Astrocyte (in vitro differentiated cells and primary cell): ENCODE measurements around the gene SEMA3A. TPM values are rescaled to one million over a fixed set of nuclear protein-coding genes. Genes with fewer than 3 reads are reported as not detected.

Source experiments
- DNase-seq: peaks from one replicate; pipeline ENCODE4 v3.0.0-alpha.2; 2010; ENCODE audit warnings: low read depth
- FAIRE-seq: peaks from 2 replicates; lab custom pipeline; 2011; peaks lifted over from hg19 to GRCh38; lab: Jason Lieb, UNC
- H2AFZ ChIP-seq: 2 replicates; pipeline ENCODE4 v1.6.0; 2012; ENCODE audit warnings: low read depth, low read length, inconsistent platforms
- H3K27ac ChIP-seq: 2 replicates; pipeline ENCODE4 v1.5.1; 2011; ENCODE audit warnings: low read depth, low read length, inconsistent platforms
- H3K27me3 ChIP-seq: 2 replicates; pipeline ENCODE4 v1.6.0; 2011; ENCODE audit warnings: low read length, inconsistent platforms; ENCODE audit not compliant: insufficient read depth
- H3K36me3 ChIP-seq: 2 replicates; pipeline ENCODE4 v1.5.1; 2011; ENCODE audit warnings: low read length, inconsistent platforms; ENCODE audit not compliant: insufficient read depth
- H3K4me1 ChIP-seq: 2 replicates; pipeline ENCODE4 v1.5.1; 2011; ENCODE audit warnings: low read length, inconsistent platforms; ENCODE audit not compliant: insufficient read depth
- H3K4me2 ChIP-seq: 2 replicates; pipeline ENCODE4 v1.6.0; 2012; ENCODE audit warnings: low read length, inconsistent platforms
- H3K4me3 ChIP-seq: 2 replicates; pipeline ENCODE4 v1.5.1; 2011; ENCODE audit warnings: low read depth, mild to moderate bottlenecking, low read length, inconsistent platforms; ENCODE audit not compliant: insufficient read depth
- H3K79me2 ChIP-seq: 2 replicates; pipeline ENCODE4 v1.6.0; 2012; ENCODE audit warnings: mild to moderate bottlenecking, low read length, inconsistent platforms; ENCODE audit not compliant: insufficient read depth
- H3K9ac ChIP-seq: 2 replicates; pipeline ENCODE4 v1.6.0; 2012; ENCODE audit warnings: mild to moderate bottlenecking, low read length, inconsistent platforms
- H3K9me3 ChIP-seq: 2 replicates; pipeline ENCODE4 v1.5.1; 2012; ENCODE audit warnings: low read depth, mild to moderate bottlenecking, low read length, inconsistent platforms; ENCODE audit not compliant: insufficient read depth
- H4K20me1 ChIP-seq: 2 replicates; pipeline ENCODE4 v1.6.0; 2012; ENCODE audit warnings: low read length, inconsistent platforms; ENCODE audit not compliant: insufficient read depth
- H3K27ac Mint-ChIP-seq: one replicate; pipeline ENCODE4 v1.8.0; 2021; ENCODE audit warnings: mild to moderate bottlenecking, mixed read lengths; ENCODE audit not compliant: unreplicated experiment
- H3K27me3 Mint-ChIP-seq: one replicate; pipeline ENCODE4 v1.8.0; 2021; ENCODE audit warnings: low read depth, mixed read lengths; ENCODE audit not compliant: unreplicated experiment
- H3K36me3 Mint-ChIP-seq: one replicate; pipeline ENCODE4 v1.8.0; 2021; ENCODE audit warnings: low read depth, mixed read lengths; ENCODE audit not compliant: unreplicated experiment
- H3K4me1 Mint-ChIP-seq: one replicate; pipeline ENCODE4 v1.8.0; 2021; ENCODE audit warnings: low read depth, mixed read lengths; ENCODE audit not compliant: unreplicated experiment
- H3K4me3 Mint-ChIP-seq: one replicate; pipeline ENCODE4 v1.8.0; 2021; ENCODE audit warnings: mild to moderate bottlenecking, moderate library complexity, mixed read lengths; ENCODE audit not compliant: unreplicated experiment
- H3K9me3 Mint-ChIP-seq: one replicate; pipeline ENCODE4 v1.8.0; 2021; ENCODE audit warnings: mild to moderate bottlenecking, mixed read lengths; ENCODE audit not compliant: unreplicated experiment
- EZH2 ChIP-seq: IDR thresholded peaks from 2 replicates; pipeline ENCODE4 v1.6.1; 2012; ENCODE audit warnings: mild to moderate bottlenecking, low read length, inconsistent platforms; ENCODE audit not compliant: insufficient read depth
- total RNA-seq: library from RNA; stranded (reverse); gene quantifications from 2 replicates; pipeline ENCODE4 v1.2.1, GENCODE V29; 2021
- TF ChIP-seq, protein P1 (sequence below): IDR thresholded peaks from 2 replicates; pipeline ENCODE4 v1.5.1; 2011; ENCODE audit warnings: low read depth, mild to moderate bottlenecking, inconsistent platforms, low read length, moderate library complexity; ENCODE audit not compliant: insufficient read depth

Gene SEMA3A
- total RNA-seq, 1 donor from 2014 or later, result 31.3 TPM

DNA sequence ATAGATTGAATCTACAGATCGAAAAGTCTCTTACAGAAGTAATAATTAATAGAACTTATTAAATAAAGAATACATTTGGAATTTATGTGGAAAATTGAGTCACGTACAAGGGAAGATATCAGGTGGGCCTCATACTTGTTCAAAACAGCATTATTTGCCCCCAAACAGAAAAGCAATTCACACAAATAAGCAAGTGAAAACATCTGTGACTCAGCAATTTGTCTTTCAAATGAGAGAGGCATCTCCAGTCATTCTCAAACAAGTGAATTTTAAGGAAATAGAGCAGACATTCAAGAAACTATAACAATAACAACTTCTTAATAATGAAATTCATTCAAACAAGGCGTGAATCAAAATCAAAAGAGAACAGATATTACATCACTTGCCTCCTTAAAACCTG lies 50.1 kb downstream of the SEMA3A start:
- H3K36me3 ChIP-seq, result no peaks in the 10 kb centered on the region
- peaks cover 4% of the 10 kb centered on the region for H3K4me1 ChIP-seq
- H3K27ac ChIP-seq, result no peak overlapping the region
- H4K20me1 ChIP-seq, result no peaks in the 10 kb centered on the region
- peaks cover 19% of the 10 kb centered on the region for H3K79me2 ChIP-seq
- no peak overlapping the region for H3K4me3 ChIP-seq
- H2AFZ ChIP-seq, result no peak overlapping the region
- no peak for FAIRE-seq
- H3K27me3 Mint-ChIP-seq, result no peaks in the 10 kb centered on the region
- H3K27me3 ChIP-seq, result no peaks in the 10 kb centered on the region
- H3K4me2 ChIP-seq, result no peak overlapping the region
- peak overlapping the region; percentile 70 for H3K27ac Mint-ChIP-seq
- no peaks in the 10 kb centered on the region for H3K9me3 Mint-ChIP-seq
- H3K9ac ChIP-seq, result no peak overlapping the region
- H3K4me1 Mint-ChIP-seq, result peaks cover 15% of the 10 kb centered on the region
- H3K36me3 Mint-ChIP-seq, result no peaks in the 10 kb centered on the region
- no peaks in the 10 kb centered on the region for H3K9me3 ChIP-seq
- DNase-seq, result no peak
- TF ChIP-seq, protein P1, sequence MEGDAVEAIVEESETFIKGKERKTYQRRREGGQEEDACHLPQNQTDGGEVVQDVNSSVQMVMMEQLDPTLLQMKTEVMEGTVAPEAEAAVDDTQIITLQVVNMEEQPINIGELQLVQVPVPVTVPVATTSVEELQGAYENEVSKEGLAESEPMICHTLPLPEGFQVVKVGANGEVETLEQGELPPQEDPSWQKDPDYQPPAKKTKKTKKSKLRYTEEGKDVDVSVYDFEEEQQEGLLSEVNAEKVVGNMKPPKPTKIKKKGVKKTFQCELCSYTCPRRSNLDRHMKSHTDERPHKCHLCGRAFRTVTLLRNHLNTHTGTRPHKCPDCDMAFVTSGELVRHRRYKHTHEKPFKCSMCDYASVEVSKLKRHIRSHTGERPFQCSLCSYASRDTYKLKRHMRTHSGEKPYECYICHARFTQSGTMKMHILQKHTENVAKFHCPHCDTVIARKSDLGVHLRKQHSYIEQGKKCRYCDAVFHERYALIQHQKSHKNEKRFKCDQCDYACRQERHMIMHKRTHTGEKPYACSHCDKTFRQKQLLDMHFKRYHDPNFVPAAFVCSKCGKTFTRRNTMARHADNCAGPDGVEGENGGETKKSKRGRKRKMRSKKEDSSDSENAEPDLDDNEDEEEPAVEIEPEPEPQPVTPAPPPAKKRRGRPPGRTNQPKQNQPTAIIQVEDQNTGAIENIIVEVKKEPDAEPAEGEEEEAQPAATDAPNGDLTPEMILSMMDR, result no peak
- TF ChIP-seq EZH2, result no peak
- H3K4me3 Mint-ChIP-seq, result no peak overlapping the region

- H2AFZ ChIP-seq, result no peak overlapping the region
- H3K9me3 ChIP-seq, result no peaks in the 10 kb centered on the region
- H3K4me1 ChIP-seq, result peaks cover 4% of the 10 kb centered on the region
- Mint-ChIP-seq H3K27ac (no peak overlapping the region), H3K9me3 (no peaks in the 10 kb centered on the region), H3K36me3 (no peaks in the 10 kb centered on the region), H3K27me3 (no peaks in the 10 kb centered on the region), H3K4me3 (no peak overlapping the region), H3K4me1 (peaks cover 17% of the 10 kb centered on the region)
- FAIRE-seq (peak; percentile 32), DNase-seq (no peak)
- TF ChIP-seq, protein P1, result no peak
- no peak for TF ChIP-seq EZH2
- H3K4me3 ChIP-seq, result no peak overlapping the region
- H3K27me3 ChIP-seq, result no peaks in the 10 kb centered on the region
- peaks cover 21% of the 10 kb centered on the region for H3K79me2 ChIP-seq
- no peak overlapping the region for H3K4me2 ChIP-seq
- no peaks in the 10 kb centered on the region for H3K36me3 ChIP-seq
- no peaks in the 10 kb centered on the region for H4K20me1 ChIP-seq
- H3K27ac ChIP-seq, result no peak overlapping the region
- no peak overlapping the region for H3K9ac ChIP-seq
Observed at GRCh38 chr7:84142726-84143125, 51.9 kb downstream of the SEMA3A start.

DNA sequence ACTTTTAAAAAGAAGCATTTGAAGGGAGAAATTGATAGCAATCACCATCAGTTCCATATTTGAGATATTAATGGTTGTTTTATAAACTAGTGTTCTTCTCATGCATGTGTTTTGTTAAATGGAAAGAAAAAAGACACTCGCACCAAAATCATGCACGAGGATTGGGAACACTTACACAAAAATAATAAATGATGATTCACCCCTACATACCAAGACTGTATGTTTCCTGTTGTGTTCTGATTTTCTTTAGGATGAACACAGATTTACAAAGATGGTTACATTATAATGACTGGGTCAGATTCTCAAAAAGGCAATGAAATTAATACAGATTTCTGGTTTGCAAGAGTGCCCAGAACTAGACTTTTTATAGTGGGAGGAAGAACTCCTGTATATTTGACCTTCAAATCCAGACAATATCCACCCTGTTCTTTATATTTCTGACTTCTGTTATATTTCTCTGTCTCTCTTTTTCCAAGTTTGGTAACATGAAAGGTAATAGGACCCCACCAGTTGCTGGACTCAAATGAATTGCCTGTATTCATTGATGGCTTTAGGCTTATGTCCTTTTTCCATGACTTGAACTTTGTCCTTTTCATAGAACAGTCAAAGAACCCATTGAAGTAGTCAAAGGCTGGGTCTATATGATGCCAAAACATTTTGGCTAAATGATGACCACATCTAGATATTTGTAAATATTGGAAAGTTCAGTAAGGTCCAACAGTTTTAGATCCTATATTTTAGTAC lies 54.4 kb downstream of the SEMA3A start:
- FAIRE-seq, result peak; percentile 9
- no peaks in the 10 kb centered on the region for H3K27me3 ChIP-seq
- no peak overlapping the region for H3K9ac ChIP-seq
- peak; percentile 13 for DNase-seq
- peak overlapping the region; percentile 3 for H3K4me2 ChIP-seq
- Mint-ChIP-seq H3K27me3 (no peaks in the 10 kb centered on the region), H3K4me1 (peaks cover 9% of the 10 kb centered on the region), H3K4me3 (no peak overlapping the region), H3K9me3 (no peaks in the 10 kb centered on the region), H3K36me3 (no peaks in the 10 kb centered on the region), H3K27ac (no peak overlapping the region)
- no peak overlapping the region for H3K27ac ChIP-seq
- H3K9me3 ChIP-seq, result no peaks in the 10 kb centered on the region
- no peak overlapping the region for H2AFZ ChIP-seq
- H3K4me3 ChIP-seq, result no peak overlapping the region
- no peaks in the 10 kb centered on the region for H4K20me1 ChIP-seq
- peaks cover 4% of the 10 kb centered on the region for H3K4me1 ChIP-seq
- TF ChIP-seq, protein P1, result no peak
- peaks cover 16% of the 10 kb centered on the region for H3K79me2 ChIP-seq
- no peaks in the 10 kb centered on the region for H3K36me3 ChIP-seq
